ENCODE results near the gene MARCHF5.

DNA sequence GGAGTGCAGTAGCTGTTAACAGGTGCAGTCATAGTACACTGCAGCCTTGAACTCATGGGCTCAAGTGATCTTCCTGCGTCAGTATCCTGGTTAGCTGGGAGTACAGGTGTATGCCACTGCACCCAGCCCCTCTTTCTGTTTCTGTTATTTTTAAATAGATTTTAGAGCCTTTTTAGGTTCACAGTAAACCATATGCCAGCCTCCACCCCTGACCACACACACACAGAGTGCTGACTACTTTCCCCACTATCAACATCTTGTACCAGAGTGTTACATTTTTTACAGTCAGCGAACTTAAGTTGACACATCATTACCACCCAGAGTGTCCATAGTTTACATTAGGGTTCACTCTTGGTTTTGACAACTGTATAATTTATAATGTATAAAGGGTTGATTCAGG lies 32.1 kb downstream of the MARCHF5 start:
- TF ChIP-seq EZH2 (IDR thresholded peaks at IDR 0.05; ENCODE audit: borderline replicate concordance, low read depth, low read length, severe bottlenecking): no peak
- TF ChIP-seq, protein P1, sequence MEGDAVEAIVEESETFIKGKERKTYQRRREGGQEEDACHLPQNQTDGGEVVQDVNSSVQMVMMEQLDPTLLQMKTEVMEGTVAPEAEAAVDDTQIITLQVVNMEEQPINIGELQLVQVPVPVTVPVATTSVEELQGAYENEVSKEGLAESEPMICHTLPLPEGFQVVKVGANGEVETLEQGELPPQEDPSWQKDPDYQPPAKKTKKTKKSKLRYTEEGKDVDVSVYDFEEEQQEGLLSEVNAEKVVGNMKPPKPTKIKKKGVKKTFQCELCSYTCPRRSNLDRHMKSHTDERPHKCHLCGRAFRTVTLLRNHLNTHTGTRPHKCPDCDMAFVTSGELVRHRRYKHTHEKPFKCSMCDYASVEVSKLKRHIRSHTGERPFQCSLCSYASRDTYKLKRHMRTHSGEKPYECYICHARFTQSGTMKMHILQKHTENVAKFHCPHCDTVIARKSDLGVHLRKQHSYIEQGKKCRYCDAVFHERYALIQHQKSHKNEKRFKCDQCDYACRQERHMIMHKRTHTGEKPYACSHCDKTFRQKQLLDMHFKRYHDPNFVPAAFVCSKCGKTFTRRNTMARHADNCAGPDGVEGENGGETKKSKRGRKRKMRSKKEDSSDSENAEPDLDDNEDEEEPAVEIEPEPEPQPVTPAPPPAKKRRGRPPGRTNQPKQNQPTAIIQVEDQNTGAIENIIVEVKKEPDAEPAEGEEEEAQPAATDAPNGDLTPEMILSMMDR (IDR thresholded peaks at IDR 0.05; ENCODE audit: extremely low read depth in 1 of 2, insufficient read depth in 1 of 2, low read depth in 1 of 2, low read length in 2 of 2): no peak
- TF ChIP-seq POLR2A (IDR thresholded peaks at IDR 0.05; ENCODE audit: low read depth, low read length): no peak
- no peak for TF ChIP-seq FOS (IDR thresholded peaks at IDR 0.05; ENCODE audit: borderline replicate concordance, insufficient read depth, low read length)
- no peak for TF ChIP-seq POLR2AphosphoS5 (IDR thresholded peaks at IDR 0.05; ENCODE audit: insufficient read depth, low read depth, low read length)
- TF ChIP-seq MYC (IDR thresholded peaks at IDR 0.05; ENCODE audit: low read depth, low read length): no peak

Data from endothelial cell of umbilical vein (primary cell).